SIG-M5 (cell line): ENCODE measurements around the gene IFRD1.

Experiments
- DNase-seq: peaks from one replicate; lab custom pipeline; 2025; lab: John Stamatoyannopoulos, UW

Gene IFRD1

GRCh38 chr7:112449902-112450806 lies at the start of gene IFRD1:
Gene IFRD1, plus strand, starts transcription at chr7:112450460. Its CDS starts 229 bp downstream, at chr7:112450689.
- DNase-seq = peak; percentile 55

DNA sequence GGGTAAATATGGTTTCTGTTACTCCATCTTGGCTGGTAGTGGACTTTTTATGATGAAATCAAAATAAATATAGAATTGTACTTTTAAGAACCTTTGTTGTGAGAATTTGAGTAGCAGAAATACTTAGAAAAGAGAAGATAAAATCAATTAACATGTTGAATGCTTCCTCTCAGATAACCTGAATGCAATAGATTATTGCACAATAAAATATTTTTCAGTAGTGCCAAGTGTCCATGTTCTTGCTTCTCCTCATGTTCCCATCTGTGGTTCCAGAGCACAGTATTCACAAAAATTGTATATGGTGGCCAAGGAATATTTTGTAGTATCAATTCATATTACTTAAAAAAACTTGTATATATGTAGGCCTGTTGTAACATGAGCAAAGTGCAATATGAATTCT lies 45.9 kb upstream of the IFRD1 start:
- DNase-seq = no peak

DNA sequence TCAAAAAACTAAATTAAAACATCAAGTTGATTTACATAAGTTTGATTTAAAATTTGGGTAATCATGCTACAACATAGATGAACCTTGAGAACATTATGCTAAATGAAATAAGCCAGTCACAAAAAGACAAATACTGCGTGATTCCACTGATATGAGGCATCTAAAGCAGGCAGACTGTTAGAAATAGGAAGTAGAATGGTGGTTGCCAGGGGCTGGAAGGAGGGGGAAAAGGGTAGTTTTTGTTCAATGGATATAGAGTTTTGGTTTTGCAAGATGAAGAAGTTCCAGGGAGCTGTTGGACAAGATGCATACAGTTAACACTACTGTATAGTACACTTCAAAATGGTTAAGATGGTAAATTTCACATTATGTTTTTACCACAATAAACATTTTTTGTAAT lies 45.0 kb upstream of the IFRD1 start:
- no peak for DNase-seq

- no peak for DNase-seq
These were observed 43.0 kb upstream of the IFRD1 start for GRCh38 chr7:112407261-112407660.

DNA sequence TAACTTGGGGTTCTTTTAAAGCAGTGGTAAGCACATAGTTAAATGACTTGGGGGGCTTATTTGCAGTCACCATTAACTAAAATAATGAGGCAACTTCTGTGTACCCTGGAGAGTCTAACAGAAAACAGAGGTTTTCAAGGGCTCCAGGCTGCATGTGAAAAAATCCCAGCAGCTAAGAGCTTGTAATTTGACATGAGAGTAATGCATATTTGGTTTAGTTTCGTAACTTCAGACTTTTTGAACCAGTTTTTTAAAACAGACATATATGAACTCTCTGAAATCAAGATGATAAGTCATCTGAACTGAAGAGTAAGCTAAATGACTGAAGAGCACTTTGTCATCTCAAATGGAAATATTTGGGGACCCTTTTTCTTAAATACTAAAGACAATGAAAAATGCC lies 40.2 kb upstream of the IFRD1 start:
- no peak for DNase-seq

GRCh38 chr7:112411186-112411795 lies 39.0 kb upstream of the IFRD1 start:
- no peak for DNase-seq

DNA sequence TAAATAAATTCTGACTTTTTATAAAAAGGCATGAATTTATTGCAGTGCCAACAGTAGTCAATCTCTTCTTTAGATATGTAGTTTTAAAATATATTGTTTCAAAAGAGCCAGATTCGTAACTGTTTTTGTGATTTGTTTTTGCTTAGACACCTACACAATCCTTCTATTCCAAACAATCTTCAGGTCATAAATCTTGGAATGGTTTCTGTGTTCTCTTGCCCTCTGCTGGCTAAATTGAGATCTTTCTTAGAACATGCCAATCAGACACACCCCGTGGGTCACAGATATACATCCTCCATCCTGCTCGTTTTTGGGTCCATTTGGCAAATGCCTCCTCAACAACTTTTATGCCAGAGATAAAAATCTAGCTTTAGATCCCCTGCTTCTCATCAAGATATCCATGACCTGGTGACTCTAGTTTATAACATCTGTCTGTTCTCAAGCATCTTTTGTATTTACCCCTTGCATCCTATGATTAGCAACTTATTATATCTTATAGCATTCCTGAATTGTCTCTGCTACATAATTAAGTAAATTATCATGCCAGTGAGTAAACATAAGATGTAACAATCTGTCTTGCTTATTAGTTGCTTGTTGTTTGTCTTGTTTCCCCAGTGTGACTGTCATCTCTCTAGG lies 35.3 kb upstream of the IFRD1 start:
- DNase-seq = no peak

- no peak for DNase-seq
These were observed 34.1 kb upstream of the IFRD1 start for GRCh38 chr7:112416127-112416526.

GRCh38 chr7:112419543-112420130 lies 30.6 kb upstream of the IFRD1 start:
- no peak for DNase-seq

GRCh38 chr7:112420236-112420861 lies 29.9 kb upstream of the IFRD1 start:
- no peak for DNase-seq

DNA sequence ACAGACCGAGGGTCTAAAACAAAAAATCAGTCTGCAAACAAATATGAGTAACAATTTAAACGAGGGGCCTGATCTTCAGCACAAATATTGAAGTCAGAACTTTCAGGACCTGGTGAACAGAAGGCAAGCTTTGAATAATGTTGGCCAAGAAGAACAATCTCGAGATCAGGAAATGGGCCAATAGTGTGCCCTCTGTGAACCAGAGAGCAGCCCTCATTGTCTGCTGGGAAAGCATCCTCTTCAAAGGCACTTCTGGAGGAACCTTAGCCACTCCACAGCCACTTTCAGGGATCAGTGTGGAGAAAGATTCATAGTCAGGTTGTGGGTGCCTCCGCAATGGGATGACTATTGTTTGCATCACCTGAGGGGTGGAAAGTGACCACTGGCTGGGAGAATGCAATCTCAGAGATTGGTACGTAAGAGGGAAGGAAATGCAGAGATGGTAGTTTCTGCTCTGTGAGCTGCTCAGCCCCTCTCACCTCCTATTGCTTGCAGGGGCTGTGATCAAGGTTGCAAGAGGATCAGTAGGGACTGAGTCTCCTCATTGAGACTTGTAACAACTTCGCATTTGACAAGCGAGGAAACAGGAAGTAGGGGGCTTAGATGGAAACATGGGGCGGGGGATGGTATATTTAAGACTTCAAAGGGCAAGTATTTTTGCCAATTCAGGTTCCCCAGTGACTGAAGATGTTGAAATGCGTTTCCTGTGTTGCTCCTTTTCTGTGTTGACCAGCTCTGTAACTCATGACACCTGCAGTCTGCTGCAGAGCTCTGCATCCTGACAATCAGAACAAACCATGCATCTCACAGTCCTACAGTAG lies 28.4 kb upstream of the IFRD1 start:
- peak; percentile 30 for DNase-seq

- no peak for DNase-seq
These were observed 27.3 kb upstream of the IFRD1 start for GRCh38 chr7:112422842-112423496.

DNA sequence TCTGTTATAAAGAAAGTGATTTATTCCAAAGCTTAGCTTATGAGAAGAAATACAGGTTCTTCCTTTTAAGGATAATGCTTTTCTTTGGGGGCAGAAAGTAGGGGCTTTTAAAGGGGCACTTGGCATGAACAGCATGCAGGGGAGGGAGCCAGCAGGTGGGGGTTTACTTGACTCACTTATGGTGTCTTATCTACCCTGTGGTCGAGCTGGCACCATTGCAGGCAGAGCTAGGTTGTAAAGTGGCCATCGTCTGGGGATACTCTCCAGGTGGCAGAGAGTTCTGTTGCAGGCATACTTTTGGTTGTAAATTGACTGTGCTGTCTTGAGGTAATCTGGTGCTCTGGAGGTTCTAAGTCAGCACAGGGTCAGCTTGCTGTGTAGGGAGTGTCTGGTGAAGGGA lies 26.3 kb upstream of the IFRD1 start:
- no peak for DNase-seq

GRCh38 chr7:112427984-112428383 lies 22.3 kb upstream of the IFRD1 start:
- no peak for DNase-seq

GRCh38 chr7:112428715-112429114 lies 21.5 kb upstream of the IFRD1 start:
- no peak for DNase-seq

- DNase-seq = no peak
These were observed 19.6 kb upstream of the IFRD1 start for GRCh38 chr7:112430649-112431048.

GRCh38 chr7:112431803-112432202 lies 18.5 kb upstream of the IFRD1 start:
- DNase-seq = no peak

- no peak for DNase-seq
These were observed 17.0 kb upstream of the IFRD1 start for GRCh38 chr7:112433289-112433688.

DNA sequence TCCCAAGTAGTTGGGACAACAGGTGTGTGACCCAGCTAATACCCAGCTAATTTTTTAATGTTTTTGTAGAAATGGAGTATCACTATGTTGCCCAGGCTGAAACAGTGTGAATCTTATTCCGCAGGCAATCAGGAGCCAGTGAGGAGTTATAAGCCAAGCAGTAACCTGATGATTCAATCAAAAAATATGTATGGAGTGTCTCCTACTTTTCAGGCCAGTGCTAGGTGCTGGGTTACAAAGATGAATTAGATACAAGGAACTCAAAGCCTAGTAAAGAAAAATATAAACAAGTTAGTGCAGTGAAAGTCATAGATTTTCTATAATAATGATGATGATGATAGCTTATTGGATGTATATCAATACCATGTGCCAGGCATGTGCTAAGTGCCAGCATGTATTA lies 13.2 kb upstream of the IFRD1 start:
- no peak for DNase-seq

GRCh38 chr7:112439476-112439875 lies 10.8 kb upstream of the IFRD1 start:
- no peak for DNase-seq

- no peak for DNase-seq
These were observed 8.1 kb upstream of the IFRD1 start for GRCh38 chr7:112442210-112442609.
